Endothelial cell of umbilical vein (primary cell): ENCODE data around the gene LRFN2. TPM values are rescaled to one million over a fixed set of nuclear protein-coding genes. Genes with fewer than 3 reads are reported as not detected.

Source experiments
- BruUV-seq: library from RNA; stranded (reverse); fragments of 400-500 nt; replicated peaks from 2 replicates; lab custom pipeline; 2021; lab: Mats Ljungman, UMichigan
- CTCF ChIA-PET: fragments of 300-600, 350-600 bp; sonication (Branson Sonifier 250); formaldehyde crosslinking; loops from one replicate; lab custom pipeline; 2021; ENCODE audit warnings: antibody characterized with exemption, inconsistent platforms; lab: Charles Lee
- POLR2A ChIA-PET: fragments of 300-600, 350-600 bp; sonication (Branson Sonifier 250); formaldehyde crosslinking; loops from one replicate; lab custom pipeline; 2021; ENCODE audit warnings: antibody characterized with exemption, inconsistent platforms; lab: Charles Lee
- DNase-seq: peaks from one replicate; pipeline ENCODE4 v3.0.0-alpha.2; 2011; ENCODE audit warnings: low read depth, low spot score
- FAIRE-seq: peaks from 2 replicates; lab custom pipeline; 2011; peaks lifted over from hg19 to GRCh38; lab: Jason Lieb, UNC
- H2AFZ ChIP-seq: 2 replicates; pipeline ENCODE4 v1.6.0; 2012; ENCODE audit warnings: low read depth, low read length, control low read depth, inconsistent platforms
- H3K27ac ChIP-seq: 2 replicates; pipeline ENCODE4 v1.5.1; 2011; ENCODE audit warnings: low read depth, mild to moderate bottlenecking, control low read depth, low read length, moderate library complexity; ENCODE audit not compliant: insufficient read depth
- H3K27me3 ChIP-seq, 2 experiments: 2 replicates each; pipeline versions ENCODE4 v1.6.0 to v1.6.1; 2011; ENCODE audit warnings: low read length in 2 of 2, mixed read lengths in 1 of 2; ENCODE audit not compliant: control insufficient read depth in 2 of 2, insufficient read depth in 2 of 2
- H3K36me3 ChIP-seq, 2 experiments: 2 replicates in 1 of 2; 3 replicates in 1 of 2; pipeline ENCODE4 v1.5.1; 2011; ENCODE audit warnings: low read length in 2 of 2, mild to moderate bottlenecking in 1 of 2, moderate library complexity in 1 of 2; ENCODE audit not compliant: control insufficient read depth in 2 of 2, insufficient read depth in 2 of 2; ENCODE audit errors: extremely low read depth in 1 of 2
- H3K4me1 ChIP-seq: 3 replicates; pipeline ENCODE4 v1.5.1; 2011; ENCODE audit warnings: mild to moderate bottlenecking, low read length; ENCODE audit not compliant: control insufficient read depth, insufficient read depth; ENCODE audit errors: extremely low read depth
- H3K4me2 ChIP-seq: 2 replicates; pipeline ENCODE4 v1.6.1; 2011; ENCODE audit warnings: low read length, control low read depth, mixed read lengths; ENCODE audit not compliant: insufficient read depth
- H3K4me3 ChIP-seq, 3 experiments: fragments of 200-600 bp in 1 of 3; sonication (generic), shearing (Covaris generic) in 1 of 3; replicated peaks in 1 of 3; 2 replicates each; pipeline ENCODE4 v1.5.1; 2011 to 2016; ENCODE audit warnings: control low read depth in 3 of 3, low read length in 3 of 3, mild to moderate bottlenecking in 2 of 3, inconsistent platforms in 1 of 3, low read depth in 1 of 3, moderate library complexity in 1 of 3; ENCODE audit not compliant: insufficient read depth in 1 of 3
- H3K79me2 ChIP-seq: 2 replicates; pipeline ENCODE4 v1.6.0; 2012; ENCODE audit warnings: low read length, inconsistent platforms; ENCODE audit not compliant: control insufficient read depth, insufficient read depth
- H3K9ac ChIP-seq: replicated peaks from 2 replicates; pipeline ENCODE3; 2011; ENCODE audit warnings: low read length, control low read depth; ENCODE audit not compliant: insufficient read depth; ENCODE audit errors: extremely low read depth
- H3K9me1 ChIP-seq: replicated peaks from 3 replicates; pipeline ENCODE4 v1.6.0; 2011; ENCODE audit warnings: mild to moderate bottlenecking, low read length; ENCODE audit not compliant: control insufficient read depth, insufficient read depth; ENCODE audit errors: extremely low read depth
- H3K9me3 ChIP-seq: replicated peaks from 2 replicates; pipeline ENCODE4 v1.5.1; 2012; ENCODE audit warnings: low read length, inconsistent platforms; ENCODE audit not compliant: control insufficient read depth, insufficient read depth
- H4K20me1 ChIP-seq: replicated peaks from 2 replicates; pipeline ENCODE3; 2011; ENCODE audit warnings: mild to moderate bottlenecking, low read length; ENCODE audit not compliant: control insufficient read depth, insufficient read depth; ENCODE audit errors: extremely low read depth
- CTCF ChIP-seq, 2 donors: IDR thresholded peaks; 1 replicate in 1 of 2; 2 replicates in 1 of 2; pipeline ENCODE4 v1.5.1; 2011; ENCODE audit warnings: low read length in 2 of 2, mild to moderate bottlenecking in 2 of 2, moderate library complexity in 2 of 2, control low read depth in 1 of 2, inconsistent platforms in 1 of 2, low read depth in 1 of 2; ENCODE audit not compliant: insufficient read depth in 1 of 2; ENCODE audit errors: extremely low read depth in 1 of 2
- FOS ChIP-seq: IDR thresholded peaks from 2 replicates; pipeline ENCODE4 v1.6.1; 2011; ENCODE audit warnings: mild to moderate bottlenecking, low read length, moderate library complexity, borderline replicate concordance; ENCODE audit not compliant: insufficient read depth
- GATA2 ChIP-seq: IDR thresholded peaks from 2 replicates; pipeline ENCODE4 v1.7.0; 2011; ENCODE audit warnings: low read depth, mild to moderate bottlenecking, moderate library complexity, mixed read lengths, low read length; ENCODE audit not compliant: insufficient read length, insufficient read depth
- JUN ChIP-seq: IDR thresholded peaks from 2 replicates; pipeline ENCODE4 v1.6.1; 2011; ENCODE audit warnings: borderline replicate concordance, low read depth; ENCODE audit not compliant: insufficient read length, insufficient read depth
- MAX ChIP-seq: IDR thresholded peaks from 2 replicates; pipeline ENCODE4 v1.6.1; 2011; ENCODE audit not compliant: insufficient read depth, insufficient read length
- POLR2A ChIP-seq: IDR thresholded peaks from 2 replicates; pipeline ENCODE4 v1.6.1; 2012; ENCODE audit warnings: low read depth, mild to moderate bottlenecking, control low read depth, low read length
- dilution Hi-C: fragments of 300-500 bp; cut with MboI; formaldehyde crosslinking; loops from one replicate; pipeline ENCODE4 v1.15.0; 2019; ENCODE audit warnings: low sequenced_read_pairs; ENCODE audit not compliant: extremely low pct_ligation_motif_present
- intact Hi-C: fragments of 100-400 bp; cut with micrococcal nuclease; formaldehyde crosslinking; loops from one replicate; pipeline ENCODE4 v1.10.0; 2022
- polyA plus RNA-seq, 4 experiments: library from polyadenylated mRNA; depleted of rRNA in 3 of 4; stranded (reverse) in 3 of 4; unstranded in 1 of 4; fragments of >200 nt; gene quantifications; 2 replicates each; pipeline versions ENCODE4 v1.2.1 to v1.2.3, GENCODE V29; 2011 to 2012; ENCODE audit warnings: missing spikeins in 1 of 4
- total RNA-seq: library from RNA; stranded (reverse); gene quantifications from 2 replicates; pipeline ENCODE4 v1.2.3, GENCODE V29; 2021

LRFN2 gene
- total and polyA plus RNA-seq, 2 donors (not counting 3 experiments of a cell fraction or from before 2014, with no cell fraction given) = not detected

GRCh38 chr6:40536442-40536841 is 50.7 kb downstream of the LRFN2 start:
- no peak overlapping the region for H3K4me3 ChIP-seq
- no peaks in the 10 kb centered on the region for H3K79me2 ChIP-seq
- H3K27me3 ChIP-seq = no peaks in the 10 kb centered on the region
- H3K4me1 ChIP-seq = no peaks in the 10 kb centered on the region
- intact Hi-C loops = no loop called here
- no peak for TF ChIP-seq JUN
- peak in 1 of 2 donors; percentile 33 for TF ChIP-seq CTCF (IDR thresholded peaks at IDR 0.05; ENCODE audit: extremely low read depth in 1 of 2, insufficient read depth in 1 of 2, low read depth in 1 of 2, low read length in 2 of 2)
- no peak for TF ChIP-seq POLR2A
- no peak overlapping the region for H3K27ac ChIP-seq
- no peak overlapping the region for H3K4me2 ChIP-seq
- no peaks in the 10 kb centered on the region for H4K20me1 ChIP-seq
- no TSS peak for BruUV-seq
- H3K9me3 ChIP-seq = no peaks in the 10 kb centered on the region
- no peak for FAIRE-seq
- no peak for DNase-seq
- H3K9me1 ChIP-seq = no peaks in the 10 kb centered on the region
- ChIA-PET POLR2A (no interaction called here), CTCF (interaction anchor here (1.1 to 2.8 kb wide), 6 partner anchors 14 to 1174 kb away, joined by 3 to 8 read pairs (median 4); partner anchors contain the start of gene LRFN2)
- no peaks in the 10 kb centered on the region for H3K36me3 ChIP-seq
- dilution Hi-C loops = no loop called here
- no peak overlapping the region for H2AFZ ChIP-seq
- H3K9ac ChIP-seq = no peak overlapping the region

- no peaks in the 10 kb centered on the region for H3K27me3 ChIP-seq
- no peak for FAIRE-seq
Measured at GRCh38 chr6:40535819-40536380, 51.3 kb downstream of the LRFN2 start.

More at GRCh38 chr6:40535819-40536380, 51.3 kb downstream of the LRFN2 start:
- Histone ChIP-seq H3K9me3 (no peaks in the 10 kb centered on the region), H3K4me2 (no peak overlapping the region), H3K4me3 (no peak overlapping the region), H3K9ac (no peak overlapping the region), H3K27ac (no peak overlapping the region), H3K36me3 (no peaks in the 10 kb centered on the region), H4K20me1 (no peaks in the 10 kb centered on the region), H2AFZ (no peak overlapping the region), H3K79me2 (no peaks in the 10 kb centered on the region), H3K9me1 (no peaks in the 10 kb centered on the region), H3K4me1 (no peaks in the 10 kb centered on the region)
- no peak for DNase-seq
- no TSS peak for BruUV-seq
- POLR2A ChIA-PET = no interaction called here
- TF ChIP-seq MAX = no peak
- no peak for TF ChIP-seq GATA2
- TF ChIP-seq FOS = no peak
- intact Hi-C loops (no loop called here), dilution Hi-C loops (no loop called here)
- CTCF ChIA-PET = interaction anchor here (1.2 to 2.8 kb wide), 2 partner anchors 38 to 310 kb away, joined by 3 to 8 read pairs; no protein-coding TSS in a partner anchor
